GM03348 (cell line): ENCODE measurements around the gene LPIN1.

Source experiments
- DNase-seq: peaks from one replicate; pipeline ENCODE4 v3.0.0; 2012; ENCODE audit warnings: low spot score

LPIN1 gene

DNA sequence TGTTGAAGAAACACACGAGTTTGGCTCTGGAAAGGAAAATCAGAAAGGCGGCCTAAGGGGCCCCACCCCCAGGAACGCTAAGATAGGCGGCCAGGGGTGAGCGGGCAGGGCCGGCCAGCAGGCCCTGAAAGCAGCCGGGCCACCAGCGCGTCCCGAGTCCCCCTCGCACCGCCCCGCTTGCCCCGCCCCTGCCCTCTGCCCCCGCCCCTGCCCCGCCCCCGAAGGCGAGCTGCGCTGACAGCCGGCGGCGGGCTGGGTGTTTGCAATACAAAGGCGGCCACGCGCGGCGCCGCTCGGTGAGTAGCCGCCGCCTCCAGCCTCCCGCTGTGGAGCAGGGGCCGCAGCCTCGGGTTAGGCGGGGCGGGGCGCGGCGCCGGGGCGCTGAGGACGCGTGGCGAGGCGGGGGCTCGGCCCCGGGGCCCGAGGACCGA, at the start of gene LPIN1:
Gene LPIN1, plus strand, starts transcription at position 257 of the 431 bp plus-strand sequence. CDS start 18,910 bp downstream, outside the sequence.
- DNase-seq, result peak; percentile 97

DNA sequence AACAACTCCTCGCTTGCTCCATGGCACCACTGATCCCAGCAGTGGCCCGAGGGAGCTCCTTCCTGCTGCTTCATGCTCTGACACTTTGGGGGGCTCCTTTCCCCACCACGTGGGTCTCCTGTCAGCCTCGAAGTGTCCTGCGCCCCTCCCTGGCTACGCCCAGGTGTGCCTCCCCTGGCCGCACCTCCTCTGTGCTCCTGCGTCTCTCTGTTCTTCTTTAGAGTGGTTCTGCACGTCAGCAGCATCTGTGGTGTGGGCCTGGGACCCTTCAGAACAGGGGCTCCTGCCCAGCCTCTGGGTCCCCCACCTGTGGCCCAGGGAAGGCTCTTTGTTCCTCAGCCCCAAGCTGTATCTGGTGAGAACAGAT, 49.7 kb upstream of the LPIN1 start:
- DNase-seq, result no peak

- peak; percentile 66 for DNase-seq
These were observed 49.1 kb upstream of the LPIN1 start for GRCh38 chr2:11697103-11697871.

GRCh38 chr2:11698009-11698922, 48.2 kb upstream of the LPIN1 start:
- peak; percentile 63 for DNase-seq

DNA sequence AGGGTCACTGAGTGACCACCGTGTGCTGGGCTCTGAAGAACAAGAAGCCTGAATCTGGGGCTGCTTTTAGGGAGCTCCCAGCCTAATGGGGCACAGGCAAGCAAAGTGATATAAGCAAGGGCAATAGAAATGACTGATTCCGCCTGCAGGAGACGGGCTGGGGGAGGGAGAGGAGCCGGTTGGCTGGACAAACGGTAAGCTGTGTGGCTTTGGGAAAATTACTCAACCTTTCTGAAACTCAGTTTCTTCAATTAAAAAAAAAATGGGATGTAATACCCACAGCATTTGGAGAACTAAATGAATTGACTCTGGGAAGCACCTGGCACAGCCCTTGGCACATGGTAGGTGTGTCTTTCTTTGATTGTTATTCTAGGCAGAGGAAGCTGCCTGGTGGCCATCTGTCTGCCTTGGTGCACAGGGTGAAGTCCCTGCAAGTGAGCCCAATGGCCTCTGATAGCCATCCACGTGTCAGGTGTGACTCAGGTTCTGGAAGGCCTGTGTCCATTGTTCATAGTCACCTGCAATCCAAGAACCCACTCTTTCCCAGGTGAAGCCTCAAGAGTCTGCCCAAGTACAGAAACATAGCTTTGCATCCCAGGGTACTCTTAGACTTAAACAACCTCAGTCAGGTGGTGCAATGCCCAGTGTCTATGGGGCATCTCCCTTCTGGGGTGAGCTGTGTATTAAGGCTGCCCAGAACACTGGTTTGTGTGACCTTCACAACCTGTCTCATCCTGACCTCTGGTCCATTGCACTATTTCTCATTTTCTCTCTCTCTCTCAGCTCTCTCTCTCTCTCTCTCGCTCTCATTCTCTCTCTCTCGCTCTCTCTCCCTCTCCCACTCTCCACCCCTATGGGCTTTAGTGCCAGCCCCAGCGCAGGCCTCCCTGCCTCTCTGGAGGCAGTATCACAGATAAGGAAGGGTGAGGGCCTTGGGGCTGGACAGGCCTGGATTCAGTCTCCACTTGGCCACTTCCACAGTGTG, 46.5 kb upstream of the LPIN1 start:
- DNase-seq, result no peak

GRCh38 chr2:11701206-11701605, 45.2 kb upstream of the LPIN1 start:
- DNase-seq, result no peak

DNA sequence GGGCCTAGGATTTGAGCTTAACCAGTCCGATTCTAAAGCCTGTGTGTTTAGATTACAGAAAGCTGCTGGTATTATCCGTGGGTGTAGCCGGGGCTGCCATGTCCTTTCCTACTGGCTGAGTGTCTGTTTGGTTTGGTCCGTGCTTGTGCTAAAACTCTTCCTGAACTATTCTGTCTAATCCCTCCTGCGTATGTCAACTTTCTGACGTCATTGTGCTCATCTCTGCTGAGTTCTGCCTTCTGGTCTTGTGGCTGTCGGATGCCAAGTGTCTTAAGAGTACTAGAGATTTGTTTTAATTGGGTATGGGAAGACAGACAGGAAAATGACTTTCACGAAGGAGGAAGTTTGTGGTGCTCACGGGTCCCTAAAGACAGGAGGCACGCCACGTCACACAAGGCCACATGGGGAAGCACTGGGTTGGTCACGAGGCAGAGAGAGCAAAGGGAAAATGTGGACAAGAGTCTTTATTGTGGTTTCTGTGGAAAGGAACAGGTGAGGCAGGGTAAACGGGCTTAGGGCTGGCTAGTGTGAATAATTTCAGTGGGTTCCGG, 44.6 kb upstream of the LPIN1 start:
- DNase-seq, result no peak

GRCh38 chr2:11702946-11703345, 43.5 kb upstream of the LPIN1 start:
- no peak for DNase-seq

- peak; percentile 57 for DNase-seq
These were observed 42.7 kb upstream of the LPIN1 start for GRCh38 chr2:11703700-11704099.

- DNase-seq, result no peak
These were observed 41.4 kb upstream of the LPIN1 start for GRCh38 chr2:11705063-11705462.

DNA sequence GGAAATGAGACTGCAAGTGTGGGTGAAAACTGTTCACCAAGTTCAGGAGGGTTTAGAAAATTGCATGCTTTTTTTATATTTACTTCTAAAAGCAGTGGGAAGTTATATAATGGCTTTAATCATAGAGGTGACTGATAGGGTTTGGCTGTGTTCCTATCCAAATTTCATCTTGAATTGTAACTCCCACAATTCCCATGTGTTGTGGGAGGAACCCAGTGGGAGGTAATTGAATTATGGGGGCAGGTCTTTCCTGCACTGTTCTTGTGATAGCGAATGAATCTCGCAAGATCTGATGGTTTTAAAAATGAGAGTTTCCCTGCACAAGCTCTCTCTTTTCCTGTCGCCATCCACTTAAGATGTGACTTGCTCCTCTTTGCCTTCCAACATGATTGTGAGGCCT, 40.7 kb upstream of the LPIN1 start:
- no peak for DNase-seq

DNA sequence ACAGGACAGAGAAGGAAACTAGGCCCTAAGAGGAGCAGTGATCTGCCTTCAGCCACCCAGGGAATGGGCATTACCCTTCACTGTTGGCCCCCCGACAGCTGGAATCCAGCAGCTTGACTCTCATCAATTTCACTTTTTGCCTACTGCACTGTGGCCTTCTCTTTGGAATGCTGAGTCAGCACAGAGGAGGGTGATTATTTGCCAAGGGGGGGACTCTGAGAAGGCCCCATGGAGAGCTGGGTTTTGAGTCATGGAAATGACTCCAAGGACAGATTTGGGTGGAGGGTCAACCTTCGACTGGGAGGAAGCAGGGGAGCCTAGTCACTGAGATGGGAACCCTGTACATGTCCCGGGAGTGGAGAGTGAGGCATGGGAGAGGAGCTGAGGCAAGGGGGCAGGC, 38.3 kb upstream of the LPIN1 start:
- DNase-seq, result no peak

DNA sequence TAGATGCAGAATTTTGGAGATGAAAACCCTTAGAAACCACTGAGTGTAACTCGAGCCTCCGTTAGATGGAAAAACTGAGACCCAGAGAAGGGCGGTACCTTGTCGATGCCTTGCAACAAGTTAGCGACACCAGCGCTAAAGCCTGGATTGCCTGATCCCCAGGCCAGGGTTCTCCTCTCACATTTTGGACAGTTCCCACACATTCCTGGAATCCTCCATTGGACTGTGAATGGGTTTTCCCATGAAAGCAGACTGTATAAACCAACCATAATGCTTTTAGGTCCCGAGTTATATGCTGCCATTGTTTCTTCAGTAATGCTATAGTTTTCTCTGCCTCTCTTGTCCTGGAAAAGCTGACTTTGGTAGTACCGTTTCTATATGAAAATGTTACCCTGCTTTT, 37.1 kb upstream of the LPIN1 start:
- no peak for DNase-seq

GRCh38 chr2:11710210-11710609, 36.2 kb upstream of the LPIN1 start:
- peak; percentile 82 for DNase-seq

- no peak for DNase-seq
These were observed 35.6 kb upstream of the LPIN1 start for GRCh38 chr2:11710632-11711353.

DNA sequence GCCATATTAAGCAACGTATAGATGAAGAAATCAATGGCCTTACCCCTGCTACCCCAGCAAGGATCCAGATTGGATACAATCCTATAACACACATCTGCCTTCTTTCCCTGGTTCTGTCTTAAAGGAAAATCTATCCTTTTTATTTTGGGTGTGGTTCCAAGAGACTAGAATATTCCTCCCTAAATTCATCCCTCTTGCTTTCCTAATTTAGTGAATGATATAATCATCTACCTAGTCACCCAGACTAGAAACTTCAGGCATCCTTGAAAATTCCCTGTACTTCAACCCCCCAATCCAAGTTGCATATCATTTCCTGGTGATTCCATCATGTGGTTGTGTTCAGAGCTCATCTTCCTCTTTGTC, 35.1 kb upstream of the LPIN1 start:
- DNase-seq, result no peak

DNA sequence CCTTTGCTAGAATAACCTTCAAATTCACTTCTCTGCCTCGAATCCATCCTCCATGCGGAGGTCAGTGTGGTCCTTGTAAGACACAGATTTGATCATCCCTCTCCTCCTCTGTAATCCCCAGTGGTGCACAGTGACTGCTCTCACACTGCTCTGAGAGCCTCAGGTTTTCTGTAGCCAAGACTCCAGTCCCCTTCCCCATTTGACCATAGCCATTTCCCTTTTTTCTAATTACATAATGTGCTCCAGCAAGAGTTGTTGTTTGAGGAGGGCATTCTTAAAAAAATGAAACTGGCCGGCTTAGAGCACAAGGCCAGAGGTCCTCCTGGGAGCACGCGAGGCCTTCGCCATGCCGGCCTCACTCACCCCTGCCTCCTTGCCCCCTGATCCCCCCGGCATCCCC, 34.7 kb upstream of the LPIN1 start:
- no peak for DNase-seq

DNA sequence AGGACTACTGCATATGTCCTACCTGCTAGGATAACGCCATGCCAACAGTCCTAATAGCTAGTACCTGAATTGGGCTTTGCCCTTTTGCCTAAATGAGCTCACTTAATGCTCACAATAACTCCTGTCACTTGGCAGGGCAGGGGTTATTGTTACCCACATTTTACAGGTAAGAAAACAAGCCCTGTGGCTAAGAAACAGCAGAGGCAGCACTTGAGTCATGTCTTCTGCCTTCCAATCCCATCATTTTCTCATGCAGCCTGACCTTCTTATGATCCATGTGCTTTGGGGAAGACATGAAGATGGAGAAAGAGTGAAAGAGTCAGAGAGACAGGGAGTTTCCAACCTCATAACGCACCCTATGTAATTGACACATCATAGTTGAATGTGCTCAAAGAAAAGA, 33.6 kb upstream of the LPIN1 start:
- DNase-seq, result no peak

DNA sequence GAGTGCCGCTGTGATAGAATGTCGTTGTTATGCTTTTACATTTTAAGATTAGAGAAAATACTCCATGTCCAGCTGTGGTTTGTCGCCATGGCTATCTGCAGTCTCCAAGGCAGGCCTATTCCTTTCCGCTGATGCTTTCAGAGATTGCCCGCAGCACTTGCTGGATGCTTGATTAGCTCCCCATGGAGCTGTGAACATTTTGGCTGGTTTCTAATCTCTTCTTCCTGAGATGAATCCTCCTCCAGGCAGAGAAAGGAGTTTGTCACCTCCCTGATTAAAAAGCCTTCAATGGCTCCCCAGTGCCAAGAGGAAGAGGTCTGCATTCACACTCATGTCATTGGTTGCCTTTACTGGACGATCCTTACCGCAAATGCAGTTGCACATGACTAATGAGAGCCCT, 32.6 kb upstream of the LPIN1 start:
- DNase-seq, result no peak

- no peak for DNase-seq
These were observed 30.3 kb upstream of the LPIN1 start for GRCh38 chr2:11715987-11716652.
